Sigmoid colon (tissue), 3 donors: ENCODE results near the gene SEC14L1.

Source experiments
- CTCF ChIP-seq, 4 experiments: fragments of 450-650 bp in 3 of 4; fragments of 200-600 bp in 1 of 4; IDR thresholded peaks; one replicate each; pipeline ENCODE4 v1.5.1; 2016 to 2019; ENCODE audit warnings: antibody characterized with exemption in 4 of 4, mild to moderate bottlenecking in 3 of 4, moderate library complexity in 2 of 4
- POLR2A ChIP-seq, 2 donors: fragments of 450-650 bp; IDR thresholded peaks; one replicate each; pipeline ENCODE4 v1.6.1; 2016; ENCODE audit warnings: antibody characterized with exemption in 2 of 2, mild to moderate bottlenecking in 2 of 2, moderate library complexity in 2 of 2

DNA sequence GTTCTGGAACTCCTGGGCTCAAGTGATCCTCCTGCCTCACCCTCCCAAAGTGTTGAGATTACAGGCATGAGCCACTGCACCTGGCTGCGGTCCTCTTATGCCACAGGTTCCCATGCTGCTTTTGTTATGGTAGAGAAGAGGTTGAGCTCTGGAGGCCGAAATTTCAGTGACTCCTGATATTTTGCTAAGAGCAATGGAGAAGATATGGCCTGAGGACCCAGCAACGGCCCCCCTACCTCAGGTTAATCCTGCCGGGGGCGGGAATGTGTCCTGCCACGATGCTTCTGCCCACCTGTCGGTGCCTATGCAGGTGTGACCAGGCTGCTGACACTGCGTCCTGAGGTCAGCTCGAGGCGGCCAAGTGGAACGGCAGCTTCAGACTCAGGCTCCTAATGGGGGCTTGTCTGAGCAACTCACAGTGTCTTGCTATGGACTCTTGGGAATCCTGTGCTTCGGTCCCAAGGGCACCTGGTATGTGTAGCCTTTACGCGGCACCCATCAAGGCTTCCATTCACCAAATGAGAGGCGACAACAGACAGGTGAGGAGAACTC, 7.6 kb upstream of the SEC14L1 start:
- TF ChIP-seq POLR2A (IDR thresholded peaks at IDR 0.05) (no peak), CTCF (IDR thresholded peaks at IDR 0.05) (no peak)
